Subcutaneous adipose tissue (tissue), 4 donors: ENCODE measurements around the gene TRAPPC6A. TPM values are rescaled to one million over a fixed set of nuclear protein-coding genes. Genes with fewer than 3 reads are reported as not detected.

Experiments
- total RNA-seq, 4 donors: library from RNA; depleted of rRNA; stranded (reverse); fragments of >200 nt; gene quantifications; one replicate each; pipeline ENCODE4 v1.1.0, GENCODE V29; 2016
- TF ChIP-seq, protein P1 (sequence below): fragments of 450-650 bp; IDR thresholded peaks from one replicate; pipeline ENCODE4 v1.5.1; 2016; ENCODE audit warnings: low read depth, mild to moderate bottlenecking, control low read depth, antibody characterized with exemption, moderate library complexity

The TRAPPC6A gene
- total RNA-seq, 4 donors from 2014 or later = 7.7 to 38.4 (median 26.4) TPM

DNA sequence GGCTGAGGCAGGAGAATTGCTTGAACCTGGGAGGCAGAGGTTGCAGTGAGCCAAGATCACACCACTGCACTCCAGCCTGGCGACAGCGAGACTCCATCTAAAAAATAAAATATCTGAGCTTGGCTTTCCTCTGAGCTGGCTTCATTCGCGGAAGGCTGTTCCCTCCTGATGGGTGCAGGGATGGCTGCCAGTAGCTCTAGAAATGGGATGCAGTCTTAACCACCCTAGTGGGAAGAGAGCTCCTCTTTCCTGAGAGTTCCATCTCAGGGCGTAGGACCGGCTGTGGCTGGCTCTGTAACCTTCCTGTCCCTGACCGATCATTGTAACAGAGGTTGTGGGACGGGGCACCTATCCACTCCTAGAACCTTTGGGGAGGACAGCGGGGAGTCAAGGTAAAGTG is 52.7 kb downstream of the TRAPPC6A start:
- TF ChIP-seq, protein P1, sequence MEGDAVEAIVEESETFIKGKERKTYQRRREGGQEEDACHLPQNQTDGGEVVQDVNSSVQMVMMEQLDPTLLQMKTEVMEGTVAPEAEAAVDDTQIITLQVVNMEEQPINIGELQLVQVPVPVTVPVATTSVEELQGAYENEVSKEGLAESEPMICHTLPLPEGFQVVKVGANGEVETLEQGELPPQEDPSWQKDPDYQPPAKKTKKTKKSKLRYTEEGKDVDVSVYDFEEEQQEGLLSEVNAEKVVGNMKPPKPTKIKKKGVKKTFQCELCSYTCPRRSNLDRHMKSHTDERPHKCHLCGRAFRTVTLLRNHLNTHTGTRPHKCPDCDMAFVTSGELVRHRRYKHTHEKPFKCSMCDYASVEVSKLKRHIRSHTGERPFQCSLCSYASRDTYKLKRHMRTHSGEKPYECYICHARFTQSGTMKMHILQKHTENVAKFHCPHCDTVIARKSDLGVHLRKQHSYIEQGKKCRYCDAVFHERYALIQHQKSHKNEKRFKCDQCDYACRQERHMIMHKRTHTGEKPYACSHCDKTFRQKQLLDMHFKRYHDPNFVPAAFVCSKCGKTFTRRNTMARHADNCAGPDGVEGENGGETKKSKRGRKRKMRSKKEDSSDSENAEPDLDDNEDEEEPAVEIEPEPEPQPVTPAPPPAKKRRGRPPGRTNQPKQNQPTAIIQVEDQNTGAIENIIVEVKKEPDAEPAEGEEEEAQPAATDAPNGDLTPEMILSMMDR = no peak

DNA sequence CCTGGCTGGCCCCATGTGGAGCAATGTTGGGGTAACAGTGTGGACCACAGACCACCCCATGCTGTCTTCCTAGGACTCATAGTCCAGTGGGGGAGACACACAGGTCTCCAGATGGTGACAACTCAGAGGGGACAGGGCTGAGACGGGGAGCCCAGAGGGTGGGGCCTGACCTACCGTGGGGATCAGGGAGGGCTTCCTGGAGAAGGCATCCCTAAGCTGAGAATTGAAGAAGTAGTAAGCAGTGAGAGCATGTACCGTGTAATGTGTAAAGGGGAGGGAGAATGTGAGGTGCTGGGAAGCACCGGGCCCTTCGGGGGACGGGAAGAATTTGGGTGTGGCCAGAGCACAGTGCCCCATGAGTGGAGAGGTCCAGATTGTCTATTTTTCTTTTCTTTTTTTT is 54.0 kb downstream of the TRAPPC6A start:
- TF ChIP-seq, protein P1 = no peak

DNA sequence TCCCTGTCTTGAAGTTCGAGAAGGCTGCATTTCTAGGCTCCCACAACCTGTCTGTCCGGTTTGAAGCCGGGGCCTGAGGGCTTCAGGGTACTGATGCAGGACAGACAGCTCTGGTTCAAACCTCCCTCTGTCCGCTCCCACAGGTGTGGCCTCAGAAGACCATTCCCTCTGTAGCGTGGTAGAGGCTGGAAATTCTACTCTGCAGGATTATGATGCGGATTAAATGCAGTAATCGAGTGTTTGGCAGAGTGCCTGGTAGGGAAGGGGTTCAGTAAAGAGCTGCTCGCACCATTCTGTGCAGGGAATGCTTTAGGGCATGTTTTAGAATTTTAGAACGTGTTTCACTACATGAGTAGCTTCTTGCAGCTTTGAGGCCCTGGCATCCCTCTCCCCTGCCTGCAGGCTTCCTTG is 54.6 kb downstream of the TRAPPC6A start:
- TF ChIP-seq, protein P1 = no peak

DNA sequence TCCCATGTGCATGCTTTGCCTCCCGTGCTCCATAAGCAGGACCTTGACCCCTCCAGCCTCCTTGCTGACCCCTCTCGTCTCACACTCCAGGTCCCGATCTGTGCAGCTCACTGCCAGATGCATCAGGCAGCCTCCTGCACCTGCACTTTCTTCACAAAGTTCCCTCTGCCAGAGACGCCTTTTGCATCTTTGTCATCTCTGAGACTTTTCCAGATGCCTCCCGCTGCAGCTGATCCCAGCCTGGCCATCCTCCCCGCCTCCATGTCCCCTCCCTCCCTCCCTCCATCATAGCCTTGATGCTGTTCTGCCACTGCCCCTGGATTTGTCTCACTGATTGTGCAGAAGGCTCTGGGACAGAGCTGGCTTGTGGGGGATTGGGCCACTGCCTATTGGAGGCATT is 55.2 kb downstream of the TRAPPC6A start:
- TF ChIP-seq, protein P1 = no peak

DNA sequence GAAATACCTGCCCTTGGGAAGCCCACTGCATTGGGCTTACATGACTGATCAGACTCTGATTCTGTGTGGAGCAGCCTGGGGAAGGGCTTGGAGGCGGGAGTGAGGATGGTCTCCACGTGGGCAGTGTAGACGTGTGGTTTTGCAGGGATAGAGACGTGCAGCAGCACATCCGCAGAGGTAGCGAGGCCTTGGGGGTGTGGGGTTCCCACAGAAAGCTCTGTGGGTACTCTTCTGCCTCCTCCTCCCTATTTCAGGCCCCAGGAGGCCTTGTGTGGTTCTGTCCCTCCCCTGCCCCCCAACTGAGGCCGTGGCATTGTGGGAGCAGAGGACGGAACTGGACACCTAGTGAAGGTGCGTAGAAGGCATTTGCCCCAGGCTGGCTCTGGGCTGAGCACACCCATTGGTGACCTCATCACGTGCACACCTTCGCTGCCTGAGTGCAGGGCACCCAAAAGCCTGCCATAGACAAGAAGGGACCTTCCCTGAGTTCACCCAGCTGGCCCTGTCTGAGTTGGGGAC is 56.2 kb downstream of the TRAPPC6A start:
- TF ChIP-seq, protein P1 = no peak

DNA sequence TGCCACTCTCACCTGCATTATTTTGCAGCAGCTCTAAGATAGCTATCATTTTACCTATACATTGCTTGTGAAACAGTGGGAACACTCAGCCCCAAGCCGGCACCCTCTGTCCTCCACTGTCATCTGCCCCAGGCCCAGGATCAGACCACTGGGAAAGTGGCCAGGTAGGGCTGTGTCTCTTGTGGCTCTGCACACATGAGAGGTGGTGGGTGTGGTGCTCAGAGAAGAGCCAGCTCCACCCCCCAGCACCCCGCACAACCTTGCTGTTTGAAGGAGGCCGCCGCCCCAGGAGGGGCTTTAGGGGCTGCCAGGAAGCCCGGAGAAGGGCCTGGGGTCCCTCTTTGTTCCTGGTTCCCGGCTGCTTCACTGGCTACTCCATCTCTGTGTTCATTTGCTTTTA is 58.5 kb downstream of the TRAPPC6A start:
- TF ChIP-seq, protein P1 = no peak

DNA sequence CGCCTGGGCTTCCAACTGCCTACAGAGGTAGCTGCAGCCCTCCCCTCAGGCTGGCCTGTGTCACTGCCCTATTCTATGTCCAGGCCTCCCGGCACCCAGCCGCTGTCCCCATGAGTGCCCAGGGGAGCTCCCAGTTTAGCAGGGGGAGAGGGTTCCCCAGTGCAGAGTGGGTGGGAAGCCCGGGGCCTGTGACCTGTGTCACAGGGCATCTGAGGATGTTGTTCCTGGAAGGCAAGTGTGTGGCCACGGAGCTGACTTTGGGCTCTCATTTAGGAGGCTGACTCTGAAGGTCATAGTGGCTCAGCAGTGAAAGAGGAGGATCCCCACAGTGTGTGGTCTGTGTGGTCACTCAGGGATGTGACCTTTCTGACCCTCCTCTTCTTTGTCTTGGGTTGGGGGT is 59.9 kb downstream of the TRAPPC6A start:
- TF ChIP-seq, protein P1 = no peak
